Spleen (tissue), 7 donors: Measurements from ENCODE around the gene GPX5.

Source experiments
- CTCF ChIP-seq, 11 experiments: fragments of 200-600 bp in 7 of 11; fragments of 450-650 bp in 4 of 11; sonication (generic) in 4 of 11; IDR thresholded peaks in 8 of 11; conservative IDR thresholded peaks in 3 of 11; 1 replicate in 7 of 11; 2 replicates in 4 of 11; pipeline versions ENCODE4 v1.4.0 to v1.8.0; 2016 to 2021; ENCODE audit warnings: antibody characterized with exemption in 11 of 11, inconsistent platforms in 4 of 11, mild to moderate bottlenecking in 1 of 11
- POLR2A ChIP-seq, 3 donors: fragments of 450-650 bp; IDR thresholded peaks; one replicate each; pipeline ENCODE4 v1.5.1; 2017; ENCODE audit warnings: antibody characterized with exemption in 3 of 3, mild to moderate bottlenecking in 1 of 3
- POLR2AphosphoS5 ChIP-seq, 3 donors: sonication (generic); formaldehyde crosslinking; IDR thresholded peaks; one replicate each; pipeline ENCODE4 v1.5.1; 2017; ENCODE audit warnings: antibody characterized with exemption in 3 of 3
- donor health status: DM: no; HTN: no; CAD: no; lungs with moderate emphysema.
- donor health status: DM: no; HTN: no; CAD: no.
- donor health status: DM: no; HTN: no; CAD: no.

- TF ChIP-seq CTCF (IDR thresholded peaks at IDR 0.05 in 8 of 11, conservative IDR thresholded peaks at IDR 0.05 in 3 of 11) (no peak), POLR2AphosphoS5 (IDR thresholded peaks at IDR 0.05) (no peak), POLR2A (IDR thresholded peaks at IDR 0.05) (no peak)
Observed at GRCh38 chr6:28566527-28567252, 41.0 kb downstream of the GPX5 start.
